H9 (cell line): ENCODE results near the gene HLF. TPM values are rescaled to one million over a fixed set of nuclear protein-coding genes. Genes with fewer than 3 reads are reported as not detected.

Experiments used
- DNase-seq: peaks from one replicate; pipeline ENCODE4 v3.0.0-alpha.2; 2017
- H2AFZ ChIP-seq: one replicate; pipeline ENCODE4 v1.6.1; 2013; ENCODE audit warnings: mild to moderate bottlenecking, low read length, control low read depth, moderate library complexity
- H2AK5ac ChIP-seq: 2 replicates; pipeline ENCODE4 v1.6.1; 2013; ENCODE audit warnings: low read length, control low read depth, mixed read lengths; ENCODE audit not compliant: insufficient read length
- H2BK120ac ChIP-seq: one replicate; pipeline ENCODE4 v1.6.1; 2013; ENCODE audit warnings: low read depth, mild to moderate bottlenecking, low read length, control low read depth, inconsistent platforms; ENCODE audit not compliant: poor library complexity, severe bottlenecking
- H2BK12ac ChIP-seq: 2 replicates; pipeline ENCODE4 v1.6.1; 2013; ENCODE audit warnings: low read length, control low read depth, mixed read lengths, low read depth; ENCODE audit not compliant: insufficient read length
- H2BK15ac ChIP-seq: 2 replicates; pipeline ENCODE4 v1.6.1; 2013; ENCODE audit warnings: low read depth, low read length, control low read depth
- H2BK20ac ChIP-seq: one replicate; pipeline ENCODE4 v1.6.1; 2013; ENCODE audit warnings: low read depth, mild to moderate bottlenecking, low read length, control low read depth, inconsistent platforms; ENCODE audit not compliant: poor library complexity, severe bottlenecking
- H2BK5ac ChIP-seq: 2 replicates; pipeline ENCODE4 v1.6.1; 2013; ENCODE audit warnings: low read length, control low read depth, mixed read lengths; ENCODE audit not compliant: insufficient read length
- H3K14ac ChIP-seq: 2 replicates; pipeline ENCODE4 v1.6.1; 2013; ENCODE audit warnings: low read length, control low read depth; ENCODE audit not compliant: insufficient read depth
- H3K18ac ChIP-seq: 2 replicates; pipeline ENCODE4 v1.6.1; 2013; ENCODE audit warnings: low read depth, mild to moderate bottlenecking, mixed read lengths, low read length, control low read depth; ENCODE audit not compliant: insufficient read length
- H3K23ac ChIP-seq: 2 replicates; pipeline ENCODE4 v1.6.1; 2013; ENCODE audit warnings: low read length, control low read depth, mixed read lengths, low read depth; ENCODE audit not compliant: insufficient read length
- H3K23me2 ChIP-seq: 2 replicates; pipeline ENCODE4 v1.6.1; 2013; ENCODE audit warnings: low read depth, mild to moderate bottlenecking, mixed read lengths, low read length, control low read depth; ENCODE audit not compliant: insufficient read length, poor library complexity, severe bottlenecking
- H3K27ac ChIP-seq: 2 replicates; pipeline ENCODE4 v1.5.1; 2013; ENCODE audit warnings: low read length, control low read depth, mixed read lengths, low read depth; ENCODE audit not compliant: insufficient read length
- H3K27me3 ChIP-seq: 2 replicates; pipeline ENCODE4 v1.6.1; 2013; ENCODE audit warnings: low read length, control low read depth, inconsistent platforms; ENCODE audit not compliant: insufficient read depth
- H3K4ac ChIP-seq: 2 replicates; pipeline ENCODE4 v1.6.1; 2013; ENCODE audit warnings: low read depth, mild to moderate bottlenecking, control low read depth, inconsistent platforms, low read length, moderate library complexity
- H3K4me1 ChIP-seq: 2 replicates; pipeline ENCODE4 v1.6.1; 2013; ENCODE audit warnings: low read length, control low read depth, inconsistent platforms; ENCODE audit not compliant: insufficient read depth
- H3K4me2 ChIP-seq: 2 replicates; pipeline ENCODE4 v1.6.1; 2013; ENCODE audit warnings: low read length, control low read depth, mixed read lengths; ENCODE audit not compliant: insufficient read length, insufficient read depth
- H3K56ac ChIP-seq: 2 replicates; pipeline ENCODE4 v1.6.1; 2013; ENCODE audit warnings: low read depth, mild to moderate bottlenecking, mixed read lengths, low read length, control low read depth; ENCODE audit not compliant: insufficient read length
- H3K79me1 ChIP-seq: 2 replicates; pipeline ENCODE4 v1.6.1; 2013; ENCODE audit warnings: low read depth, mild to moderate bottlenecking, moderate library complexity, low read length, control low read depth, inconsistent platforms; ENCODE audit not compliant: insufficient read depth, poor library complexity, severe bottlenecking
- H3K79me2 ChIP-seq: 2 replicates; pipeline ENCODE4 v1.6.1; 2013; ENCODE audit warnings: low read length, control low read depth, inconsistent platforms; ENCODE audit not compliant: insufficient read depth
- H3K9ac ChIP-seq: 2 replicates; pipeline ENCODE4 v1.6.1; 2013; ENCODE audit warnings: low read length, control low read depth, mixed read lengths; ENCODE audit not compliant: insufficient read length; ENCODE audit errors: extremely low read depth
- H3K9me3 ChIP-seq: one replicate; pipeline ENCODE4 v1.6.1; 2013; ENCODE audit warnings: low read depth, low read length, inconsistent platforms; ENCODE audit not compliant: control insufficient read depth
- H3T11ph ChIP-seq: one replicate; pipeline ENCODE4 v1.6.1; 2013; ENCODE audit warnings: mild to moderate bottlenecking, low read length, control low read depth, inconsistent platforms
- H4K20me1 ChIP-seq: one replicate; pipeline ENCODE4 v1.6.1; 2013; ENCODE audit not compliant: control insufficient read depth, insufficient read length, insufficient read depth
- H4K5ac ChIP-seq: 2 replicates; pipeline ENCODE4 v1.6.1; 2013; ENCODE audit warnings: low read depth, mild to moderate bottlenecking, mixed read lengths, low read length, control low read depth; ENCODE audit not compliant: insufficient read length
- H4K8ac ChIP-seq: replicated peaks from 2 replicates; pipeline ENCODE4 v1.6.1; 2013; ENCODE audit warnings: low read length, control low read depth, mixed read lengths, low read depth; ENCODE audit not compliant: insufficient read length
- H4K91ac ChIP-seq: 2 replicates; pipeline ENCODE4 v1.6.1; 2013; ENCODE audit warnings: low read depth, mild to moderate bottlenecking, moderate library complexity, mixed read lengths, low read length, control low read depth; ENCODE audit not compliant: insufficient read length
- H3K27ac Mint-ChIP-seq, 3 experiments: 2 replicates in 2 of 3; 3 replicates in 1 of 3; pipeline ENCODE4 v1.8.0; 2020 to 2021; ENCODE audit warnings: mixed read lengths in 3 of 3, mild to moderate bottlenecking in 1 of 3, moderate library complexity in 1 of 3
- H3K27me3 Mint-ChIP-seq: 2 replicates; pipeline ENCODE4 v1.8.0; 2021; ENCODE audit warnings: low read depth, mild to moderate bottlenecking, moderate library complexity, mixed read lengths
- H3K36me3 Mint-ChIP-seq, 3 experiments: 2 replicates in 2 of 3; 3 replicates in 1 of 3; pipeline ENCODE4 v1.8.0; 2020 to 2021; ENCODE audit warnings: low read depth in 3 of 3, mixed read lengths in 3 of 3; ENCODE audit not compliant: insufficient read depth in 1 of 3
- H3K4me1 Mint-ChIP-seq, 2 experiments: 2 replicates each; pipeline ENCODE4 v1.8.0; 2020; ENCODE audit warnings: mixed read lengths in 2 of 2
- H3K4me3 Mint-ChIP-seq, 2 experiments: 2 replicates in 1 of 2; 3 replicates in 1 of 2; pipeline ENCODE4 v1.8.0; 2020 to 2021; ENCODE audit warnings: mild to moderate bottlenecking in 2 of 2, mixed read lengths in 2 of 2, moderate library complexity in 1 of 2
- H3K9me3 Mint-ChIP-seq, 2 experiments: 2 replicates in 1 of 2; 3 replicates in 1 of 2; pipeline ENCODE4 v1.8.0; 2020; ENCODE audit warnings: mild to moderate bottlenecking in 2 of 2, mixed read lengths in 2 of 2, moderate library complexity in 1 of 2
- CTCF ChIP-seq: fragments of 200-600 bp; sonication (generic); conservative IDR thresholded peaks from 3 replicates; pipeline ENCODE4 v1.8.0; 2021; ENCODE audit warnings: antibody characterized with exemption, mild to moderate bottlenecking
- WGBS: extraction: QIAGEN DNeasy Blood & Tissue Kit; methylation state at CpG from one replicate; pipeline ENCODE4 v1.1.7; 2013; ENCODE audit warnings: missing lambda C conversion rate, low lambda C conversion rate, mixed read lengths; ENCODE audit not compliant: insufficient read length; ENCODE audit errors: extremely low coverage; 5-methylcytosine and 5-hydroxymethylcytosine counted together
- total RNA-seq: library from RNA; stranded (reverse); gene quantifications from 2 replicates; pipeline ENCODE4 v1.2.1, GENCODE V29; 2021

The HLF gene
- total RNA-seq, 1 experiment from 2014 or later, result 0.17 TPM

GRCh38 chr17:55311767-55312375, 47.1 kb downstream of the HLF start:
- H4K91ac ChIP-seq, result no peak overlapping the region
- H3K18ac ChIP-seq, result no peak overlapping the region
- H2AK5ac ChIP-seq, result no peak overlapping the region
- Mint-ChIP-seq H3K4me3 (no peak overlapping the region), H3K9me3 (no peaks in the 10 kb centered on the region; a peak in 1 of 5 replicates), H3K4me1 (peaks cover 6 to 7% of the 10 kb centered on the region in 2 experiments; a peak in 3 of 4 replicates), H3K36me3 (no peaks in the 10 kb centered on the region), H3K27ac (no peak overlapping the region), H3K27me3 (no peaks in the 10 kb centered on the region; the same call in 1 of the 2 replicates)
- no peaks in the 10 kb centered on the region for H3K4me1 ChIP-seq
- H3K27me3 ChIP-seq, result no peaks in the 10 kb centered on the region
- no peak overlapping the region for H3K4ac ChIP-seq
- H3K27ac ChIP-seq, result no peak overlapping the region
- H3K23me2 ChIP-seq, result no peaks in the 10 kb centered on the region
- H2BK120ac ChIP-seq, result no peak overlapping the region
- H3K9ac ChIP-seq, result no peak overlapping the region
- no peak overlapping the region for H4K8ac ChIP-seq
- no CpG with 5 or more reads among the region's 7 CpGs for whole genome bisulfite sequencing
- no peak overlapping the region for H3K56ac ChIP-seq
- H3K79me2 ChIP-seq, result no peaks in the 10 kb centered on the region
- H2AFZ ChIP-seq, result no peak overlapping the region
- H3K14ac ChIP-seq, result no peak overlapping the region
- no peak overlapping the region for H3T11ph ChIP-seq
- H3K23ac ChIP-seq, result no peak overlapping the region
- no peak for TF ChIP-seq CTCF
- no peak overlapping the region for H2BK12ac ChIP-seq
- H2BK15ac ChIP-seq, result no peak overlapping the region
- H2BK20ac ChIP-seq, result no peak overlapping the region
- H3K9me3 ChIP-seq, result no peaks in the 10 kb centered on the region
- H4K5ac ChIP-seq, result no peak overlapping the region
- no peak overlapping the region for H2BK5ac ChIP-seq
- no peak for DNase-seq
- H3K4me2 ChIP-seq, result no peak overlapping the region
- H4K20me1 ChIP-seq, result no peaks in the 10 kb centered on the region
- no peaks in the 10 kb centered on the region for H3K79me1 ChIP-seq
